Measurements from ENCODE around the gene TSPEAR. TPM values are rescaled to one million over a fixed set of nuclear protein-coding genes. Genes with fewer than 3 reads are reported as not detected.

Gene TSPEAR
- total RNA-seq, 1 donor from 2014 or later, result 0.34 TPM

DNA sequence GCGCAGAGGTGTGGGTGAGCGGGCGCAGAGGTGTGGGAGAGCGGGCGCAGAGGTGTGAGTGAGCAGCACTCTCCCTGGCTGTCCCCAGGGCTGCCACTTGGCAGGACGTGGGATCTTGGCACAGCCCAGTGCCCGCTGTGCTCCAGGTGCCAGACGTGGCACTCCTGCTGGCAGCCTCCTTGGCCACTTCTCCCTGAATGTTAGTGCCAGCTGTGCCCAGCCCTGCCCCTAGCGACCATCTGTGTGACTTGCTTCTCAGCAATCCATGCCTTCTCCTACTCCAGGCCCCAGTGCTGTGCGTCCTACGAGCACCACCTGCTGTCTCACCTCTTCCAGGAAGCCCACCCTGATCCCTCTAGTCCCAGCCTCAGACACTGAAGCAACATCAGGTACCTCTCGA, 201.8 kb downstream of the TSPEAR start:
- no peaks in the 10 kb centered on the region for H3K36me3 Mint-ChIP-seq
- no peak for DNase-seq (ENCODE audit: extremely low spot score, unreplicated experiment)
- H3K27ac Mint-ChIP-seq, result no peak overlapping the region
- no peaks in the 10 kb centered on the region for H3K9me3 Mint-ChIP-seq
- TF ChIP-seq, protein P1, sequence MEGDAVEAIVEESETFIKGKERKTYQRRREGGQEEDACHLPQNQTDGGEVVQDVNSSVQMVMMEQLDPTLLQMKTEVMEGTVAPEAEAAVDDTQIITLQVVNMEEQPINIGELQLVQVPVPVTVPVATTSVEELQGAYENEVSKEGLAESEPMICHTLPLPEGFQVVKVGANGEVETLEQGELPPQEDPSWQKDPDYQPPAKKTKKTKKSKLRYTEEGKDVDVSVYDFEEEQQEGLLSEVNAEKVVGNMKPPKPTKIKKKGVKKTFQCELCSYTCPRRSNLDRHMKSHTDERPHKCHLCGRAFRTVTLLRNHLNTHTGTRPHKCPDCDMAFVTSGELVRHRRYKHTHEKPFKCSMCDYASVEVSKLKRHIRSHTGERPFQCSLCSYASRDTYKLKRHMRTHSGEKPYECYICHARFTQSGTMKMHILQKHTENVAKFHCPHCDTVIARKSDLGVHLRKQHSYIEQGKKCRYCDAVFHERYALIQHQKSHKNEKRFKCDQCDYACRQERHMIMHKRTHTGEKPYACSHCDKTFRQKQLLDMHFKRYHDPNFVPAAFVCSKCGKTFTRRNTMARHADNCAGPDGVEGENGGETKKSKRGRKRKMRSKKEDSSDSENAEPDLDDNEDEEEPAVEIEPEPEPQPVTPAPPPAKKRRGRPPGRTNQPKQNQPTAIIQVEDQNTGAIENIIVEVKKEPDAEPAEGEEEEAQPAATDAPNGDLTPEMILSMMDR (conservative IDR thresholded peaks at IDR 0.05), result no peak
- peaks cover 8% of the 10 kb centered on the region for H3K4me1 Mint-ChIP-seq (ENCODE audit: unreplicated experiment)
- no peaks in the 10 kb centered on the region for H3K27me3 Mint-ChIP-seq
- H3K4me3 Mint-ChIP-seq, result no peak overlapping the region

DNA sequence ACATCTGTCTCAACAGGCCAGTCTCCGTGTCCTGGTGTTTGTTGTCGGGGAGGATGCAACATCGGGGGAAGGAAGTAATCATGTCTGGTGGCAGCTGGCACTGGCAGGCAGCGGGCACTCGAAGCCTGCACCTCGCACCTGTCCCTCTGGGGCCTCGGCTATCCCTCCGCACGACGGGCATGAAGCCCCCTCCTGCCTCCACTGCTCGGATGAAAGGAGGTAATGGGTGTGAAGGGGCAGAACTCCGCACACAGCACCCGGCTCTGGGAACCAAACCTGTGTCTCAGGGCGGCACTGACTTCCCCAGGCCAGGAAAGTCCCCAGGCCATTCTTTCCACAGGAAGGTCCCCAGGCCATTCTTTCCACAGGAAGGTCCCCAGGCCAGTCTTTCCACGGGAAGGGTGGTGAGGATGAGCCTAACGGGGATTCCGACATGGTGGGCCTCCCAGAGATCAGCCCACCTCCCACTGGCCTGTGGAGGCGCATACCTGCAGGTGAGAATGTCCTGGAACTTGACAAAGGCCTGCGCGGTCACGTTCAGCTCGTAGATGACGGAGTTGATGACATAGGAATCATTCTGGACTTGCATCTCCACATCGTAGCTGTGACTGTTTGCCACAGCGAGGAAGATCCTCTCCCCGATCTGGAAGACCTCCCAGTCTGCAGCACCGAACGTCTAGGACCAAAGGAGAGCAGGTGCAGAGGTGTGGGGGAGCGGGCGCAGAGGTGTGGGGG, 202.5 kb downstream of the TSPEAR start:
- no peaks in the 10 kb centered on the region for H3K36me3 Mint-ChIP-seq
- no peaks in the 10 kb centered on the region for H3K9me3 Mint-ChIP-seq
- TF ChIP-seq, protein P1 (conservative IDR thresholded peaks at IDR 0.05), result no peak
- no peak overlapping the region for H3K27ac Mint-ChIP-seq
- no peak for DNase-seq (ENCODE audit: extremely low spot score, unreplicated experiment)
- peaks cover 8% of the 10 kb centered on the region for H3K4me1 Mint-ChIP-seq (ENCODE audit: unreplicated experiment)
- H3K27me3 Mint-ChIP-seq, result no peaks in the 10 kb centered on the region
- H3K4me3 Mint-ChIP-seq, result no peak overlapping the region

DNA sequence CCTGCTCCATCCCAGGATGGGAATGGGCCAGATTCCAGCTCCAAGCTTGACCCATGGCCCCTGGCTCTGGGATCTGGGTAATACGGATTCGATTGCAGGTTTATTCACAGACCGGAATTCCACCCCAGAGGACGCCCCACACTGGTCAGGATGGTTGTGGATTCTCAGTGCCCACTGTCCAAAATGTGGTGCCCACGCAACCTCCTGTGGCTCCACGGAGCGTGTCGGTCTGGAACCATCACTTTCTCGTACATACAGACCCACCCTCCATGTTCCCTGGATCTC, 203.0 kb downstream of the TSPEAR start:
- Mint-ChIP-seq H3K27me3 (no peaks in the 10 kb centered on the region), H3K4me1 (ENCODE audit: unreplicated experiment) (peaks cover 8% of the 10 kb centered on the region), H3K4me3 (no peak overlapping the region), H3K27ac (no peak overlapping the region), H3K36me3 (no peaks in the 10 kb centered on the region), H3K9me3 (no peaks in the 10 kb centered on the region)
- TF ChIP-seq, protein P1 (conservative IDR thresholded peaks at IDR 0.05), result no peak
- DNase-seq (ENCODE audit: extremely low spot score, unreplicated experiment), result no peak

DNA sequence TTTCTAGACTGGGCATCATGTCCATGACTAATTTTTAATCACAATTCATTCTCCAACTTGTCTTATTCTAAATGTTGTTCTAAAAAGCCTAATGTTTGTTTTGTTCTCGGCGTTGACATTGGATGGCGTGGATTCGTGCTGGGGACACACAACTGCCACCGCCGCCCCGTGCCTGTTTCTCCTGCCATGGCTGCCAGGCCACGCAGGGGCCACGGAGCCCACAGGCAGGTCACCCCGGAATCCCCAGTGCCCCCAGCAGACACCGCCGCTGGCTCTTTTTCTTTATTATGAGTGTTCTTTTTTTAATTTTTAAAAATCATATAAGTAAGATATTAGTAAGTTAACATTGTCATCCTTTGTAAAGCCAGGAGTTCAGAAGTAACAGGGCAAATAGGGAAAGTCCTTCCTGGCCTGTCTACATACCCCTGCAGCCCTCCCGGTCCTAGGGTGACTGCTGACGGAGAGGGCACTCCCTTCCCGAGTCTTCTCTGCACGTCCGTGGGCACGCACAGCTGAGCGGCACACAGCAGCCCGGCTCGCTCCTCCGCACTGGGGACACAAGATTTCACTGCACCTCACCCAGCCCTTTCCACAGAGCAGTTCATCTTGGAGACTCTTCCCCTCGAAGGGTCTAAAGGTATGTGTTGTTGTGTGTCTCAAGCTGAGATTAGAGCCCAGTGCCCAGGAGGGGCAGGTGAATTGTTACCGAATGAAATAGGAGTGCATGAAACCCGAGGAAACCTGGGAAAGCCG, 203.5 kb downstream of the TSPEAR start:
- Mint-ChIP-seq H3K4me1 (ENCODE audit: unreplicated experiment) (peaks cover 8% of the 10 kb centered on the region), H3K27me3 (no peaks in the 10 kb centered on the region), H3K9me3 (no peaks in the 10 kb centered on the region), H3K4me3 (no peak overlapping the region), H3K36me3 (no peaks in the 10 kb centered on the region), H3K27ac (no peak overlapping the region)
- TF ChIP-seq, protein P1 (conservative IDR thresholded peaks at IDR 0.05), result no peak
- DNase-seq (ENCODE audit: extremely low spot score, unreplicated experiment), result no peak

DNA sequence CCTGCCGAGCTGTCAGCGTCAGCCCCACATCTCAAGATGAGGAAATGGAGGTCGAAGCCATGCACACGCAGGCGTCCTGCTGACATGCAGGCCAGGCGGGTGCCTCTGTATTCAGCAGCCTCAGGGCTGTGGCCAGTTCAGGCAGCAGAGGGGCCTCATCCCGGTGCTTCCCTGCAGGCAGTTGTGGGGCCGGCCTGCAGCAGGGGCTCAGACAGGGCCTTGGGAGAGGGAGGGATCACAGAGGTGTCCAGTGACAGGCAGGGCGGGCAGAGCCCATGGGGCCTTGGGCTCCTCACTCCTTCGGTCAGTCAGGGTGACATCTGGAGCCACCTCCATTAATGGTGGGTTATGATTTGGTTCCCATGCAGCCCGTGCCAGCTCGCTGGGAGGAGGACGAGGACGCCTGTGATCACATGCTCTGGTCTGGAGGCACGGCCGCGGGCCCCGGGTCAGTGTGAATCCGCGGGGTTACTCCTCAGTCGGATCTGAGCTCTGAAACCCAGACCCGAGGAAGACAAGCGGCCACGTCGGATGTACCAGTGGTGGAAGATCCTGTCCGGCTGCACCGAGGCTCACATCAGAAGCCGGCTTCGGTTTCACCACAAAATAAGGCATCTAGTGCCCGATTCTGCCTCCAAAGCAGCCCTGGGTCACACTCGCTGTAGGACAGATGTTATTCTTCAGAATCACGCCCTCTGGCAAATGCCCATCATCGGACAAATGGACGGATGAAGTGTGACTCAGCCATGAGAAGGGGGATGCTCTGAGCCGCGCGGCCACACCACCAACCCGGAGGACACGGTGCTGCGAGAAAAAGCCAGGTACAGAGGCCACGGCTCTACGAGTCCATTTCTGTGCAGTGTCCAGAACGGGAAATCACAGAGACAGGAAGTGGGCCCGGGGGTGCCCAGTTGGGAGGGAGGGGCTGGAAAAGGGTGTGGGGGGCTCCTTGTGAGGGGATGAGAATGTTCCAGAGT, 204.8 kb downstream of the TSPEAR start:
- H3K9me3 Mint-ChIP-seq, result no peaks in the 10 kb centered on the region

More for the DNA sequence above, 204.8 kb downstream of the TSPEAR start:
- Mint-ChIP-seq H3K27me3 (no peaks in the 10 kb centered on the region), H3K4me1 (ENCODE audit: unreplicated experiment) (peaks cover 8% of the 10 kb centered on the region), H3K27ac (no peak overlapping the region), H3K4me3 (no peak overlapping the region), H3K36me3 (no peaks in the 10 kb centered on the region)
- TF ChIP-seq, protein P1 (conservative IDR thresholded peaks at IDR 0.05), result no peak
- no peak for DNase-seq (ENCODE audit: extremely low spot score, unreplicated experiment)

Data from type B pancreatic cell (in vitro differentiated cells).